Suprapubic skin (tissue), 4 donors: ENCODE measurements around the gene HOXB3.

Experiments used
- EP300 ChIP-seq: sonication (generic); formaldehyde crosslinking; IDR thresholded peaks from one replicate; pipeline ENCODE4 v1.6.1; 2017; ENCODE audit warnings: antibody characterized with exemption
- POLR2A ChIP-seq, 2 donors: fragments of 450-650 bp; IDR thresholded peaks; one replicate each; pipeline ENCODE4 v1.6.1; 2017; ENCODE audit warnings: antibody characterized with exemption in 2 of 2, mild to moderate bottlenecking in 2 of 2, moderate library complexity in 2 of 2
- POLR2AphosphoS5 ChIP-seq, 3 donors: sonication (generic); formaldehyde crosslinking; IDR thresholded peaks; one replicate each; pipeline ENCODE4 v1.6.1; 2017; ENCODE audit warnings: antibody characterized with exemption in 3 of 3
- TF ChIP-seq, protein P1 (sequence below), 2 donors: fragments of 200-600 bp in 1 of 2; fragments of 450-650 bp in 1 of 2; sonication (generic) in 1 of 2; IDR thresholded peaks; one replicate each; pipeline ENCODE4 v1.5.1; 2016 to 2019; ENCODE audit warnings: antibody characterized with exemption in 2 of 2, mild to moderate bottlenecking in 1 of 2, moderate library complexity in 1 of 2

DNA sequence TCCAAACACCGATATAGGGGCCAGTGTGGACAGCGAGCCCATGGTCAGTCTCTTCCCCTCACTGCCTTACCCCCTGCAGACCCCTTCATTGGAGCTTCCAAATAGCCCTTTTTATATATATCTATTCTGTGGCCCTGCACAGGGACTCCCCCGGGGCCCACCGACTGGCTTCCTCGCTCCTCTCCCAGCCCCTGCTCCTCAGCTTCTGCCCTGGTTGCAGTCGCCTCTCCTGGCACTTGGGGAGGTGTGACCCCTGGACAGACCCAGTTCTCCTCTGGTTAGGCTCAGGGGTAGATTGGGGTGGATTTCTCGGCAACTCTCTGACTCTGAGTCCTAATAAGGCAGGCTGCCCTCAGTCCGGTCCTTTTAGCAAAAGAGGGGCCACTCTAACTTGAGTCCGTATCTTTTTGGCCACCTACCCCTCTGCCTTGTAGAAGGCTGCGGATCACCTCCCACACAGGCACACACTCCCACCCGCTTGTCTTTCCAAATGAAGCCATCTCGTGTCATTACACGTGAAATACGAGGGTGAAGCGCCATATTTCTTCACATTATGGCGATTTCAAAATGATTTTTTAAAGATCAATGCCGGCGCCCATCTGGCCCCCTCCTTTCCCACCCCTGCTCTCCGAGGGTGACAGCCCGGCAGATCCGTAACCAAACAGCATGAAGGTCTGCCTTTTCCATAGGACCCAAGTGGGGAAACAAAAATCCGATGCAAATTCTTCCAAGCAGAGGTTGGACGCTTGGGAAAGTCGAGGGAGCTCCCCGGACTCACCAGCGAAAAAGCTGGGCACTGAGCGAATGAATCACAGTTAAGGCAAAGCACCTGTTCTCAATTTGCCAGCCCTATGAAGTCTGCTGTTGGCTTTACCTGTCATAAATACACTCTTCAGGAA lies 37.8 kb upstream of the HOXB3 start:
- TF ChIP-seq, protein P1, sequence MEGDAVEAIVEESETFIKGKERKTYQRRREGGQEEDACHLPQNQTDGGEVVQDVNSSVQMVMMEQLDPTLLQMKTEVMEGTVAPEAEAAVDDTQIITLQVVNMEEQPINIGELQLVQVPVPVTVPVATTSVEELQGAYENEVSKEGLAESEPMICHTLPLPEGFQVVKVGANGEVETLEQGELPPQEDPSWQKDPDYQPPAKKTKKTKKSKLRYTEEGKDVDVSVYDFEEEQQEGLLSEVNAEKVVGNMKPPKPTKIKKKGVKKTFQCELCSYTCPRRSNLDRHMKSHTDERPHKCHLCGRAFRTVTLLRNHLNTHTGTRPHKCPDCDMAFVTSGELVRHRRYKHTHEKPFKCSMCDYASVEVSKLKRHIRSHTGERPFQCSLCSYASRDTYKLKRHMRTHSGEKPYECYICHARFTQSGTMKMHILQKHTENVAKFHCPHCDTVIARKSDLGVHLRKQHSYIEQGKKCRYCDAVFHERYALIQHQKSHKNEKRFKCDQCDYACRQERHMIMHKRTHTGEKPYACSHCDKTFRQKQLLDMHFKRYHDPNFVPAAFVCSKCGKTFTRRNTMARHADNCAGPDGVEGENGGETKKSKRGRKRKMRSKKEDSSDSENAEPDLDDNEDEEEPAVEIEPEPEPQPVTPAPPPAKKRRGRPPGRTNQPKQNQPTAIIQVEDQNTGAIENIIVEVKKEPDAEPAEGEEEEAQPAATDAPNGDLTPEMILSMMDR (IDR thresholded peaks at IDR 0.05) = no peak
- TF ChIP-seq POLR2AphosphoS5 (IDR thresholded peaks at IDR 0.05) (no peak), POLR2A (IDR thresholded peaks at IDR 0.05) (no peak), EP300 (no peak)
